ENCODE measurements around the gene NTM. TPM values are rescaled to one million over a fixed set of nuclear protein-coding genes. Genes with fewer than 3 reads are reported as not detected.

NTM gene
- total RNA-seq, 1 experiment from 2014 or later, result not detected

GRCh38 chr11:131854391-131854790 is 484.0 kb downstream of the NTM start:
- H3K27me3 ChIP-seq (ENCODE audit: insufficient read depth, low read length), result no peaks in the 10 kb centered on the region
- CTCF ChIA-PET, result no interaction called here
- POLR2A ChIA-PET, result no interaction called here

GRCh38 chr11:131855320-131855719 is 484.9 kb downstream of the NTM start:
- no peaks in the 10 kb centered on the region for H3K4me1 ChIP-seq (ENCODE audit: control insufficient read depth in 1 of 2, insufficient read depth in 2 of 2, low read length in 2 of 2)
- H3K4me2 ChIP-seq (ENCODE audit: low read length), result no peak overlapping the region
- DNase-seq (ENCODE audit: low read depth, low spot score), result no peak
- ATAC-seq, result no peak
- H3K36me3 ChIP-seq (ENCODE audit: control insufficient read depth in 1 of 2, insufficient read depth in 2 of 2, low read length in 2 of 2), result no peaks in the 10 kb centered on the region
- no peak overlapping the region for H3K27ac ChIP-seq (ENCODE audit: low read depth, low read length)
- H3K9me2 ChIP-seq (ENCODE audit: insufficient read depth), result no peaks in the 10 kb centered on the region
- H4K20me1 ChIP-seq (ENCODE audit: insufficient read depth), result no peaks in the 10 kb centered on the region
- no peaks in the 10 kb centered on the region for H3K79me2 ChIP-seq (ENCODE audit: insufficient read depth, low read length)
- ChIA-PET RAD21 (ENCODE audit: low non-redundant PET in 1 of 2, low total read pairs in 2 of 2, uncharacterized antibody in 2 of 2, unreplicated experiment in 2 of 2) (no interaction called here), POLR2A (no interaction called here), CTCF (no interaction called here)
- no peak overlapping the region for H2AFZ ChIP-seq (ENCODE audit: low read depth, low read length, poor library complexity, severe bottlenecking)
- H3K9me3 ChIP-seq (ENCODE audit: control insufficient read depth in 1 of 2, insufficient read depth in 1 of 2, low read depth in 1 of 2, low read length in 2 of 2), result peaks cover 3 to 6% of the 10 kb centered on the region in 2 experiments; a peak in 2 of 4 replicates
- H3K27me3 ChIP-seq (ENCODE audit: insufficient read depth, low read length), result no peaks in the 10 kb centered on the region
- no TSS peak for BruUV-seq (replicated peaks)
- intact Hi-C loops (cut with micrococcal nuclease), result no loop called here
- H3K4me3 ChIP-seq (replicated peaks in 1 of 2; ENCODE audit: low read depth in 1 of 2, low read length in 2 of 2), result no peak overlapping the region
- no peak overlapping the region for H3K9ac ChIP-seq (ENCODE audit: low read length)
- TF ChIP-seq, protein P1, sequence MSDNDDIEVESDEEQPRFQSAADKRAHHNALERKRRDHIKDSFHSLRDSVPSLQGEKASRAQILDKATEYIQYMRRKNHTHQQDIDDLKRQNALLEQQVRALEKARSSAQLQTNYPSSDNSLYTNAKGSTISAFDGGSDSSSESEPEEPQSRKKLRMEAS (IDR thresholded peaks at IDR 0.05), result no peak
- TF ChIP-seq POLR2A (IDR thresholded peaks at IDR 0.05; ENCODE audit: borderline replicate concordance, extremely low read depth, insufficient read depth, insufficient read length) (no peak), CEBPB (IDR thresholded peaks at IDR 0.05; ENCODE audit: low read depth) (no peak), CTCF (IDR thresholded peaks at IDR 0.05 in 2 of 3, conservative IDR thresholded peaks at IDR 0.05 in 1 of 3; ENCODE audit: borderline replicate concordance in 1 of 3, insufficient read depth in 1 of 3, low read depth in 2 of 3, low read length in 2 of 3) (no peak), ZNF274 (IDR thresholded peaks at IDR 0.05; ENCODE audit: low read depth, low read length) (no peak), SRF (IDR thresholded peaks at IDR 0.05; ENCODE audit: low read depth) (no peak), EZH2phosphoT487 (IDR thresholded peaks at IDR 0.05; ENCODE audit: borderline replicate concordance) (no peak), JUND (IDR thresholded peaks at IDR 0.05) (no peak), EZH2 (IDR thresholded peaks at IDR 0.05) (no peak), CBX3 (IDR thresholded peaks at IDR 0.05; ENCODE audit: low read depth) (no peak), ZFX (IDR thresholded peaks at IDR 0.05) (no peak), ATF3 (IDR thresholded peaks at IDR 0.05) (no peak), ELF1 (IDR thresholded peaks at IDR 0.05; ENCODE audit: borderline replicate concordance, low read depth) (no peak)
- TF ChIP-seq, protein P2, sequence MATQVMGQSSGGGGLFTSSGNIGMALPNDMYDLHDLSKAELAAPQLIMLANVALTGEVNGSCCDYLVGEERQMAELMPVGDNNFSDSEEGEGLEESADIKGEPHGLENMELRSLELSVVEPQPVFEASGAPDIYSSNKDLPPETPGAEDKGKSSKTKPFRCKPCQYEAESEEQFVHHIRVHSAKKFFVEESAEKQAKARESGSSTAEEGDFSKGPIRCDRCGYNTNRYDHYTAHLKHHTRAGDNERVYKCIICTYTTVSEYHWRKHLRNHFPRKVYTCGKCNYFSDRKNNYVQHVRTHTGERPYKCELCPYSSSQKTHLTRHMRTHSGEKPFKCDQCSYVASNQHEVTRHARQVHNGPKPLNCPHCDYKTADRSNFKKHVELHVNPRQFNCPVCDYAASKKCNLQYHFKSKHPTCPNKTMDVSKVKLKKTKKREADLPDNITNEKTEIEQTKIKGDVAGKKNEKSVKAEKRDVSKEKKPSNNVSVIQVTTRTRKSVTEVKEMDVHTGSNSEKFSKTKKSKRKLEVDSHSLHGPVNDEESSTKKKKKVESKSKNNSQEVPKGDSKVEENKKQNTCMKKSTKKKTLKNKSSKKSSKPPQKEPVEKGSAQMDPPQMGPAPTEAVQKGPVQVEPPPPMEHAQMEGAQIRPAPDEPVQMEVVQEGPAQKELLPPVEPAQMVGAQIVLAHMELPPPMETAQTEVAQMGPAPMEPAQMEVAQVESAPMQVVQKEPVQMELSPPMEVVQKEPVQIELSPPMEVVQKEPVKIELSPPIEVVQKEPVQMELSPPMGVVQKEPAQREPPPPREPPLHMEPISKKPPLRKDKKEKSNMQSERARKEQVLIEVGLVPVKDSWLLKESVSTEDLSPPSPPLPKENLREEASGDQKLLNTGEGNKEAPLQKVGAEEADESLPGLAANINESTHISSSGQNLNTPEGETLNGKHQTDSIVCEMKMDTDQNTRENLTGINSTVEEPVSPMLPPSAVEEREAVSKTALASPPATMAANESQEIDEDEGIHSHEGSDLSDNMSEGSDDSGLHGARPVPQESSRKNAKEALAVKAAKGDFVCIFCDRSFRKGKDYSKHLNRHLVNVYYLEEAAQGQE (IDR thresholded peaks at IDR 0.05; ENCODE audit: low read depth), result no peak

More at GRCh38 chr11:131854391-131854790, 484.0 kb downstream of the NTM start:
- DNase-seq (ENCODE audit: low read depth, low spot score), result no peak
- H3K27ac ChIP-seq (ENCODE audit: low read depth, low read length), result no peak overlapping the region
- no peaks in the 10 kb centered on the region for H3K36me3 ChIP-seq (ENCODE audit: control insufficient read depth in 1 of 2, insufficient read depth in 2 of 2, low read length in 2 of 2)
- H3K9me3 ChIP-seq (ENCODE audit: control insufficient read depth in 1 of 2, insufficient read depth in 1 of 2, low read depth in 1 of 2, low read length in 2 of 2), result peaks cover 3 to 6% of the 10 kb centered on the region in 2 experiments; a peak in 2 of 4 replicates
- RAD21 ChIA-PET (ENCODE audit: low non-redundant PET in 1 of 2, low total read pairs in 2 of 2, uncharacterized antibody in 2 of 2, unreplicated experiment in 2 of 2), result no interaction called here
- no peaks in the 10 kb centered on the region for H4K20me1 ChIP-seq (ENCODE audit: insufficient read depth)
- no peak overlapping the region for H3K4me2 ChIP-seq (ENCODE audit: low read length)
- H3K4me1 ChIP-seq (ENCODE audit: control insufficient read depth in 1 of 2, insufficient read depth in 2 of 2, low read length in 2 of 2), result no peaks in the 10 kb centered on the region
- BruUV-seq (replicated peaks), result no TSS peak
- intact Hi-C loops (cut with micrococcal nuclease), result no loop called here
- H3K4me3 ChIP-seq (replicated peaks in 1 of 2; ENCODE audit: low read depth in 1 of 2, low read length in 2 of 2), result no peak overlapping the region
- H3K9ac ChIP-seq (ENCODE audit: low read length), result no peak overlapping the region
- TF ChIP-seq POLR2A (IDR thresholded peaks at IDR 0.05; ENCODE audit: borderline replicate concordance, extremely low read depth, insufficient read depth, insufficient read length) (no peak), POLR2AphosphoS5 (IDR thresholded peaks at IDR 0.05; ENCODE audit: low read depth, low read length) (no peak), EZH2 (IDR thresholded peaks at IDR 0.05) (no peak), CBX3 (IDR thresholded peaks at IDR 0.05; ENCODE audit: low read depth) (no peak)
- no peaks in the 10 kb centered on the region for H3K79me2 ChIP-seq (ENCODE audit: insufficient read depth, low read length)
- no peaks in the 10 kb centered on the region for H3K9me2 ChIP-seq (ENCODE audit: insufficient read depth)
- ATAC-seq, result no peak
- H2AFZ ChIP-seq (ENCODE audit: low read depth, low read length, poor library complexity, severe bottlenecking), result no peak overlapping the region

All from HCT116 (cell line).